ENCODE data around the gene HS3ST6.

Gene HS3ST6

DNA sequence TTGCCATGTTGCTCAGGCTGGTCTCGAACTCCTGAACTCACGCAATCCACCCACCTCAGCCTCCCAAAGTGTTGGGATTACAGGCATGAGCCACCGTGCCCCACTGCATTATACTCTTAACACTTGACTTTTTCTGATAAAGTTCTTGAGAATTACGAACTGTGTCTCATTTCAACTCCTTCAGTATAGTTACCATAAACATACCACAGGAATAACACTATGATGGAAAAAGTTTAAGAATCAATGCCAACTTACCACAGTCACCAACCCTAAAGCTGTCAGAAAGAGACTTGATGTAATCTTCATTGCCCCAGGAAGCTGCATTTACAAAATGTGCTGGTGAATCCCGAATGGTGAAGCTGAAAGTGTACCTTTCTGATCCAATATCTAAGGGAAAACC is 56.5 kb downstream of the HS3ST6 start:
- TF ChIP-seq REST (IDR thresholded peaks at IDR 0.05; ENCODE audit: insufficient replicate concordance, low read depth) (no peak), GABPA (IDR thresholded peaks at IDR 0.05; ENCODE audit: low read depth) (no peak), POLR2AphosphoS5 (IDR thresholded peaks at IDR 0.05; ENCODE audit: low read depth) (no peak)
- no peak for DNase-seq (ENCODE audit: low read depth in 1 of 2, low spot score in 1 of 2)
- Histone ChIP-seq H3K27me3 (ENCODE audit: insufficient read depth, poor library complexity, severe bottlenecking) (peaks cover 38% of the 10 kb centered on the region), H3K27ac (replicated peaks) (no peak overlapping the region), H3K4me3 (replicated peaks; ENCODE audit: insufficient read depth, low read length) (no peak overlapping the region)

All from HL-60 (cell line).